Posterior vena cava (tissue), 2 donors: ENCODE measurements around the gene MAP1LC3B. TPM values are rescaled to one million over a fixed set of nuclear protein-coding genes. Genes with fewer than 3 reads are reported as not detected.

ENCODE experiments used
- DNase-seq: peaks from one replicate; pipeline ENCODE4 v3.0.0-alpha.2; 2020; ENCODE audit warnings: low spot score
- intact Hi-C, 2 donors: fragments of 100-400 bp; cut with DNase I; formaldehyde crosslinking; loops; one replicate each; pipeline versions ENCODE4 v1.14.1 to v1.14.2; 2022 to 2023
- total RNA-seq, 2 donors: library from RNA; stranded (reverse); fragmentation: NEBNext Ultra II Directional; extraction: Animal tissue kit (Norgen Biotek cat#: 25700); gene quantifications; one replicate each; pipeline ENCODE4 v1.2.1, GENCODE V29; 2021
- donor health status: DM: yes; HTN: yes; CAD: no.
- donor health status: DM: yes; HTN: yes; CAD: no.

Gene MAP1LC3B
- total RNA-seq, 2 donors from 2014 or later, result 51.2 to 52.2 TPM

GRCh38 chr16:87437911-87438610 lies 45.9 kb downstream of the MAP1LC3B start:
- no peak for DNase-seq
- intact Hi-C loops, result no loop called here

GRCh38 chr16:87438611-87438985 lies 46.5 kb downstream of the MAP1LC3B start:
- intact Hi-C loops, result no loop called here
- DNase-seq, result peak; percentile 41

DNA sequence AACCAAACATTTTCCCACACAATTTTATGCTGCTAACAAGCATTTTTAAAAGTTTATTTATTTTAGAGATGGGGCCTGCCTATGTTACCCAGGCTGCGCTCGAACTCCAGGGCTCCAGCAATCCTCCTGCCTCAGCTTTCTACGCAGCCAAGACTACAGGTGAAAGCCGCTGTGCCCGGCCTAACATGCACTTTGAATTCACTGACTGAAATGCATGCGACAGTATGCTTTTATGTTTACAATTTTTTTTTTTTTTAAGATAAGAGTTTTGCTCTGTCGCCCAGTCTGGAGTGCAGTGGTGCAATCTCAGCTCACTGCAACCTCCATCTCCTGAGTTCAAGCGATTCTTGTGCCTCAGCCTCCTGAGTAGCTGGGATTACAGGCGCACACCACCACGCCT lies 47.8 kb downstream of the MAP1LC3B start:
- intact Hi-C loops, result no loop called here

DNA sequence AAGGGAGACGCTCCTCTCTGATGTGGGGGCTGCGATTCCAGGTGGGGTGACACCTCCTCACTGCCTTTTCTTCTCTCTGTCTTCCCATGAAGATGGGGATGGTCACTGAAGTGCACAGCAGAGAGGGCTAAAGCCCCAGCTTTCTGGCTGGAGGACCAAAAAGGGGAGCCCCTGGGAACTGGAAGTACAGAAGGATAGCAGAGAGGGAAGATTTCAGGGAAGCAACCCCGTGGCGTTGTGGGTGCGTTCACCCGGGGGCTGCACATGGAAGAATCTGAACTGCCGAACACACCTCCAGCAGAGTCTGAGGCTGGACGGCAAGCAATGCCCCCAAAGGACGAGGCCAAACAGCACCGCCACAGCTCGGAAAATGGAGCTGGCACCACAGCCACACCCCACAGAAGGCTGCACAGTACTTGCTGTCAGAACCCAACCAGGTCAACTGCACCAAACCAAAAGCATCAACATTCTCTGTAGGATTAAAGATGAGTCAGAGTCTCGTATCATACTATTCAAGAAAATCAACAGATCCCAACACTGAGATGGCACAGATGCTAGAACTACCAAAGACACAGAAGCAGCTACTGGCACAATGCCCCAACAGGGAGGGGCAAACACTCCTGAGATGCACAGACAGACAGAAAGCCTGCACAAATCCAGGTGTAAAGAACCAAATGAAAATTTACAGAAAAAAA lies 49.9 kb downstream of the MAP1LC3B start:
- intact Hi-C loops, result loop anchor here in 1 of 2 donors (1.0 kb wide), 1 partner anchor 18 kb away; no protein-coding TSS in a partner anchor
- peak; percentile 54 for DNase-seq

More for the DNA sequence above, 47.8 kb downstream of the MAP1LC3B start:
- DNase-seq, result peak; percentile 28

- no peak for DNase-seq
- intact Hi-C loops, result no loop called here
Measured at GRCh38 chr16:87442581-87442966, 50.4 kb downstream of the MAP1LC3B start.

DNA sequence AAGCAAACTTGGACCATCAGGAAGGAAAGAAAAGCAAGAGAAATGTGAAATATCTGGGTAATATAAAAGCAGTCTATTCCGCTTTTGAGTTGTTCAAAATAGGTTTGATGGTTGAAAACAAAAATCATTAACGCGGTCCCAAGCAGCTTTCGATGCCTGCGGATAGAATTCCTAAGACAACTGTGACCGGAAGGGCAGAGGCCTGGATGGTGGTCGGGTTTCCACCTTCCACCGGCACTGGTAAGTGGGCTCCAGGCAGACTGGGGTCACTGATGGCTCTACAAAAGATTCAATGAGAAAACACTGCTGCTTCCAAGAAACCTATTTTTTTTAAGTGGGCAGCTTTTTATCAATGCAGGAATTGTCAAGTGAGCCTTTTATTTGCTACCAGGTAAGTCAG lies 50.9 kb downstream of the MAP1LC3B start:
- intact Hi-C loops, result no loop called here
- DNase-seq, result no peak

- DNase-seq, result peak; percentile 14
- intact Hi-C loops, result no loop called here
Measured at GRCh38 chr16:87443964-87444363, 51.8 kb downstream of the MAP1LC3B start.

GRCh38 chr16:87445486-87445885 lies 53.4 kb downstream of the MAP1LC3B start:
- intact Hi-C loops, result no loop called here
- peak; percentile 61 for DNase-seq

DNA sequence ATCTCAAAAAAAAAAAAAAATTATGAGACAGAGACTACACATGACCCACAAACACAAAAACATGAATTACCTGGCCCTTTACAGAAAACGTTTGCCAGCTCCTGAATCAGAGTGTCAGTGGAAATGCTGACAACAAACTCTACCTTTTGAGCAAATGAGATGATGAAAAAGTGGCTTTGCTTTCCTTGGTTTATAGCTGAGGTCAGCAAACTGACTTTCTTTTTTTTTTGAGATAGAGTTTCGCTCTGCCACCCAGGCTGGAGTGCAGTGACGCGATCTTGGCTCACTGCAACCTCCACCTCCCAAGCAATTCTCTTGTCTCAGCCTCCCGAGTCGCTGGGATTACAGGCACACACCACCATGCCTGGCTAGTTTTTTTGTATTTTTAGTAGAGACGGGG lies 54.3 kb downstream of the MAP1LC3B start:
- intact Hi-C loops, result no loop called here

GRCh38 chr16:87447323-87447722 lies 55.2 kb downstream of the MAP1LC3B start:
- intact Hi-C loops, result no loop called here
- no peak for DNase-seq

More for the DNA sequence above, 54.3 kb downstream of the MAP1LC3B start:
- peak; percentile 23 for DNase-seq

GRCh38 chr16:87448866-87449265 lies 56.7 kb downstream of the MAP1LC3B start:
- intact Hi-C loops, result no loop called here
- peak; percentile 42 for DNase-seq

- DNase-seq, result no peak
- intact Hi-C loops, result no loop called here
Measured at GRCh38 chr16:87451563-87452210, 59.6 kb downstream of the MAP1LC3B start.

DNA sequence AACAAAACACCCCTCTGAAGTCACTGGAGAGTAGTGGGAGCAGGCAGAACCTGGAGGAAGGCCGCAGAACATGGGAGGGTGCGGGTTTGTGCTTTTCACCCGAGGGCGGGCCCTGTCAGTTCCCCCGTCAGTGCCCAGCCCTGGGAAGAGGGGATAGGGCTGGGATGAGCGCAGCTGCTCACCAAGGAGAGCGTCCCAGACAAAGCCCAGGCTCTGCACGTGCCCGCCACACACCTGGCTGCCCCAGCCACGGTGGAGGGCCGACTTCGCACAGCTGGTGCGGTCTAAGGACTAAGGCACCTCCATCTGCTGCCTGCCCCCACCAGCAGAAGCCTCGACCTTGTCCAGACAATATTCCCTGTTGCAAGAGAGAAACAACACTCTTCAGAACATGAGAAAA lies 61.2 kb downstream of the MAP1LC3B start:
- no peak for DNase-seq
- intact Hi-C loops, result no loop called here

Other genes starting within 250 kb of the MAP1LC3B start
- gene C16orf95, start 74.9 kb upstream of the MAP1LC3B start, total RNA-seq, result 1 to 10 TPM; 1.1 to 3.1 TPM
- gene FBXO31, start 8.6 kb upstream of the MAP1LC3B start, total RNA-seq, result 10 to 100 TPM; 50.4 to 58.5 TPM
- gene ZCCHC14, start 100.7 kb downstream of the MAP1LC3B start, total RNA-seq, result 10 to 100 TPM; 21.7 to 28.8 TPM
- 1 to 10 TPM; 1.4 to 1.8 TPM for gene JPH3, start 210.2 kb downstream of the MAP1LC3B start, total RNA-seq